ENCODE data around the gene PSPN. TPM values are rescaled to one million over a fixed set of nuclear protein-coding genes. Genes with fewer than 3 reads are reported as not detected.

Gene PSPN
- polyA plus RNA-seq, 1 donor (not counting 4 experiments of a cell fraction or from before 2014, with no cell fraction given), result 0.33 TPM

DNA sequence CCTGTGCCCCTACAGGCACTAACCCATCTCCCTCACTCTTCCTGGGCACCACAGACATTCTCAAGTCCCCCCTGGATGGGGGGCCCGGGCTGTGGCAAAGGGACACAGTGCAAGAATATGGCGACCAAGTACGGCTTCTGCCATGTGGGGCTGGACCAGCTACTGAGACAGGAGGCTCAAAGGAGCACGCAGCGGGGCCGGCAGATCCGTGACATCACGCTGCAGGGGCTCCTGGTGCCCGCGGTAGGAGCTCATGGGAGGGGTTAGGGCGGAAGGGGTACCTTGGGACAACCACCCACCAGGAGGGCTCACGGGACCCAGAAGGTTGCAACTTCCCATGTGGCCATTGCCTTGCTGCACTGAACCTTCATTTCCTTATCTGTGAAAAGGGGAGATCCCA is 20.6 kb upstream of the PSPN start:
- FAIRE-seq, result no peak
- no peak overlapping the region for H3K4me3 ChIP-seq (ENCODE audit: control insufficient read depth in 2 of 3, extremely low read depth in 1 of 3, insufficient read depth in 2 of 3, low read depth in 1 of 3, low read length in 3 of 3)
- H3K79me2 ChIP-seq (ENCODE audit: control insufficient read depth, insufficient read depth, low read length), result peaks cover 17% of the 10 kb centered on the region
- dilution Hi-C loops (cut with MboI; ENCODE audit: extremely low pct_ligation_motif_present, low sequenced_read_pairs), result no loop called here
- no peaks in the 10 kb centered on the region for H3K27me3 ChIP-seq (ENCODE audit: control insufficient read depth, extremely low read depth, insufficient read depth, low read length)
- H3K9me3 ChIP-seq (ENCODE audit: control insufficient read depth, low read depth, low read length), result no peaks in the 10 kb centered on the region
- H3K27ac ChIP-seq (ENCODE audit: control insufficient read depth, insufficient read depth, low read length), result no peak overlapping the region
- H3K9ac ChIP-seq (ENCODE audit: control insufficient read depth, extremely low read depth, insufficient read depth, low read length), result no peak overlapping the region
- H3K4me1 ChIP-seq (ENCODE audit: control insufficient read depth, extremely low read depth, insufficient read depth, low read length), result peaks cover 13% of the 10 kb centered on the region
- no peaks in the 10 kb centered on the region for H4K20me1 ChIP-seq (ENCODE audit: control insufficient read depth, extremely low read depth, insufficient read depth, low read length)
- H3K4me2 ChIP-seq (ENCODE audit: control insufficient read depth, extremely low read depth, insufficient read depth, low read depth, low read length), result no peak overlapping the region
- no peak overlapping the region for H2AFZ ChIP-seq (ENCODE audit: control insufficient read depth, low read length)
- H3K9me1 ChIP-seq (ENCODE audit: control insufficient read depth, extremely low read depth, insufficient read depth, low read length), result no peaks in the 10 kb centered on the region
- no peaks in the 10 kb centered on the region for H3K36me3 ChIP-seq (ENCODE audit: control insufficient read depth in 2 of 2, extremely low read depth in 1 of 2, insufficient read depth in 2 of 2, low read length in 2 of 2)
- TF ChIP-seq, protein P1, sequence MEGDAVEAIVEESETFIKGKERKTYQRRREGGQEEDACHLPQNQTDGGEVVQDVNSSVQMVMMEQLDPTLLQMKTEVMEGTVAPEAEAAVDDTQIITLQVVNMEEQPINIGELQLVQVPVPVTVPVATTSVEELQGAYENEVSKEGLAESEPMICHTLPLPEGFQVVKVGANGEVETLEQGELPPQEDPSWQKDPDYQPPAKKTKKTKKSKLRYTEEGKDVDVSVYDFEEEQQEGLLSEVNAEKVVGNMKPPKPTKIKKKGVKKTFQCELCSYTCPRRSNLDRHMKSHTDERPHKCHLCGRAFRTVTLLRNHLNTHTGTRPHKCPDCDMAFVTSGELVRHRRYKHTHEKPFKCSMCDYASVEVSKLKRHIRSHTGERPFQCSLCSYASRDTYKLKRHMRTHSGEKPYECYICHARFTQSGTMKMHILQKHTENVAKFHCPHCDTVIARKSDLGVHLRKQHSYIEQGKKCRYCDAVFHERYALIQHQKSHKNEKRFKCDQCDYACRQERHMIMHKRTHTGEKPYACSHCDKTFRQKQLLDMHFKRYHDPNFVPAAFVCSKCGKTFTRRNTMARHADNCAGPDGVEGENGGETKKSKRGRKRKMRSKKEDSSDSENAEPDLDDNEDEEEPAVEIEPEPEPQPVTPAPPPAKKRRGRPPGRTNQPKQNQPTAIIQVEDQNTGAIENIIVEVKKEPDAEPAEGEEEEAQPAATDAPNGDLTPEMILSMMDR (optimal IDR thresholded peaks at IDR 0.05 in 1 of 3, IDR thresholded peaks at IDR 0.05 in 1 of 3, conservative IDR thresholded peaks at IDR 0.05 in 1 of 3; ENCODE audit: extremely low read depth in 1 of 3, insufficient read depth in 2 of 3, low read length in 3 of 3), result no peak
- TF ChIP-seq EZH2 (IDR thresholded peaks at IDR 0.05; ENCODE audit: low read length), result no peak
- DNase-seq (ENCODE audit: low read depth, low spot score), result no peak

DNA sequence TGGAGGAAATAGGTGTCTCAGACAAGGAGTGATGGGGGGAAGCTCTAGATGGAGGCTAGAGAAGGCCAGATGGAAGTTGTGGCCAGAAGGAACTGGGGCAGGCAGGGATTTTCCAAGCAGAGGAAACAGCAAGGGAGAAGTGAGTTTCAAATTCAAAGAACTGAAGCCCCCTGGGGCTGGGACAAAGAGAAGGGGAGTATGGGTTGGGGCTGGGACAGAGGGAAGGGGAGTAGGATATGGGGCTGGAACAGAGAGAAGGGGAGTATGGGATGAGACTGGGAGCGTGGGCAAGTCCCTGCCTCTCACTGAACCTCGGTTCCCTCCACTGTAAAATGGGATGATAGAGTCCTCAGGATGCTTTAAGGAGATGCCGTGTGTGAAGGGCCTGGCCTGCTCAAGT is 19.1 kb upstream of the PSPN start:
- Histone ChIP-seq H4K20me1 (ENCODE audit: control insufficient read depth, extremely low read depth, insufficient read depth, low read length) (no peaks in the 10 kb centered on the region), H3K4me1 (ENCODE audit: control insufficient read depth, extremely low read depth, insufficient read depth, low read length) (peaks cover 13% of the 10 kb centered on the region), H3K27me3 (ENCODE audit: control insufficient read depth, extremely low read depth, insufficient read depth, low read length) (no peaks in the 10 kb centered on the region), H3K27ac (ENCODE audit: control insufficient read depth, insufficient read depth, low read length) (no peak overlapping the region), H3K9ac (ENCODE audit: control insufficient read depth, extremely low read depth, insufficient read depth, low read length) (no peak overlapping the region), H3K79me2 (ENCODE audit: control insufficient read depth, insufficient read depth, low read length) (peaks cover 22% of the 10 kb centered on the region), H3K9me1 (ENCODE audit: control insufficient read depth, extremely low read depth, insufficient read depth, low read length) (no peaks in the 10 kb centered on the region), H2AFZ (ENCODE audit: control insufficient read depth, low read length) (no peak overlapping the region), H3K9me3 (ENCODE audit: control insufficient read depth, low read depth, low read length) (no peaks in the 10 kb centered on the region), H3K4me2 (ENCODE audit: control insufficient read depth, extremely low read depth, insufficient read depth, low read depth, low read length) (no peak overlapping the region), H3K4me3 (ENCODE audit: control insufficient read depth in 2 of 3, extremely low read depth in 1 of 3, insufficient read depth in 2 of 3, low read depth in 1 of 3, low read length in 3 of 3) (no peak overlapping the region), H3K36me3 (ENCODE audit: control insufficient read depth in 2 of 2, extremely low read depth in 1 of 2, insufficient read depth in 2 of 2, low read length in 2 of 2) (peaks cover 2 to 6% of the 10 kb centered on the region in 2 experiments)
- DNase-seq (ENCODE audit: low read depth, low spot score), result no peak
- dilution Hi-C loops (cut with MboI; ENCODE audit: extremely low pct_ligation_motif_present, low sequenced_read_pairs), result no loop called here
- TF ChIP-seq, protein P1 (optimal IDR thresholded peaks at IDR 0.05 in 1 of 3, IDR thresholded peaks at IDR 0.05 in 1 of 3, conservative IDR thresholded peaks at IDR 0.05 in 1 of 3; ENCODE audit: extremely low read depth in 1 of 3, insufficient read depth in 2 of 3, low read length in 3 of 3), result no peak
- TF ChIP-seq EZH2 (IDR thresholded peaks at IDR 0.05; ENCODE audit: low read length), result no peak
- no peak for FAIRE-seq

All from keratinocyte (primary cell).